GM12874 (cell line): ENCODE data around the gene DNM3.

Experiments used
- TF ChIP-seq, protein P1 (sequence below): IDR thresholded peaks from 2 replicates; pipeline ENCODE4 v1.5.1; 2011; ENCODE audit warnings: low read depth, mild to moderate bottlenecking, control low read depth, low read length, moderate library complexity; ENCODE audit not compliant: insufficient read depth

The DNM3 gene

DNA sequence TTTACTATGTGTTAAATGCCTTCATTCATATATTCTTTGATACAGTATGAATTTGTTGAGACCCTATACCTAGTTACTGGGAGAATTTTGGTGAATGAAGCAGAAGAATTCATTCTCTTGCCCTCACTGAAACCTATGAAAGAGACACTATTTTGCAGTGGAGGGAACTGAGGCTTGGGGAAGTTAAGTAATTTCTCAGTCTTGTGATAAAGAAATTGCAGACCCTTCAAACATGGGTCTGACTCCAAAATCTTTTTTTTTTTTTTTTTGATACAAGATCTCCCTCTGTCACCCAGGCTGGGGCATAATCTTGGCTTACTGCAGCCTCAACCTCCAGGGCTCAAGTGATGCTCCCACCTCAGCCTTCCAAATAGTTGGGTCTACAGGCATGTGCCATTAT is 132.1 kb downstream of the DNM3 start:
- TF ChIP-seq, protein P1, sequence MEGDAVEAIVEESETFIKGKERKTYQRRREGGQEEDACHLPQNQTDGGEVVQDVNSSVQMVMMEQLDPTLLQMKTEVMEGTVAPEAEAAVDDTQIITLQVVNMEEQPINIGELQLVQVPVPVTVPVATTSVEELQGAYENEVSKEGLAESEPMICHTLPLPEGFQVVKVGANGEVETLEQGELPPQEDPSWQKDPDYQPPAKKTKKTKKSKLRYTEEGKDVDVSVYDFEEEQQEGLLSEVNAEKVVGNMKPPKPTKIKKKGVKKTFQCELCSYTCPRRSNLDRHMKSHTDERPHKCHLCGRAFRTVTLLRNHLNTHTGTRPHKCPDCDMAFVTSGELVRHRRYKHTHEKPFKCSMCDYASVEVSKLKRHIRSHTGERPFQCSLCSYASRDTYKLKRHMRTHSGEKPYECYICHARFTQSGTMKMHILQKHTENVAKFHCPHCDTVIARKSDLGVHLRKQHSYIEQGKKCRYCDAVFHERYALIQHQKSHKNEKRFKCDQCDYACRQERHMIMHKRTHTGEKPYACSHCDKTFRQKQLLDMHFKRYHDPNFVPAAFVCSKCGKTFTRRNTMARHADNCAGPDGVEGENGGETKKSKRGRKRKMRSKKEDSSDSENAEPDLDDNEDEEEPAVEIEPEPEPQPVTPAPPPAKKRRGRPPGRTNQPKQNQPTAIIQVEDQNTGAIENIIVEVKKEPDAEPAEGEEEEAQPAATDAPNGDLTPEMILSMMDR, result no peak

GRCh38 chr1:171981303-171981702 is 140.0 kb downstream of the DNM3 start:
- TF ChIP-seq, protein P1, result no peak

DNA sequence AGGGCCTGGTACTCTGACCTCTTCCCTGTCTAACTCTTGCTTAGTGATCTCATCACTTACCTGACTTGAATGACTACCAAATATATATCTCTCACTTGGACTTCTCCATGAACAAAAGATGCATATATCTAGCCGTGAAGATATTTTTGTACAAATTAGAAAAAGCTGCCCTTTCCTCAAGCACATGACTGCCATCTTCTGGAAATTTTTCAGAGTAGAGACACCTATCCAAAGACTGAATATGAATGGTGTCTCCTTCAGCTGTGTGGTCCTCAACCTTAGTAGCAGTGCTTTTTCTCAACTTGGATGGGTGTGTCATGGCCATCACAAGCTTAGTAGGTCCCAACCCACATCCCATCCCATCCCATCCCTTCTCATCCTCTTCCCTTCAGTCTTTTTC is 142.3 kb downstream of the DNM3 start:
- TF ChIP-seq, protein P1, result no peak

DNA sequence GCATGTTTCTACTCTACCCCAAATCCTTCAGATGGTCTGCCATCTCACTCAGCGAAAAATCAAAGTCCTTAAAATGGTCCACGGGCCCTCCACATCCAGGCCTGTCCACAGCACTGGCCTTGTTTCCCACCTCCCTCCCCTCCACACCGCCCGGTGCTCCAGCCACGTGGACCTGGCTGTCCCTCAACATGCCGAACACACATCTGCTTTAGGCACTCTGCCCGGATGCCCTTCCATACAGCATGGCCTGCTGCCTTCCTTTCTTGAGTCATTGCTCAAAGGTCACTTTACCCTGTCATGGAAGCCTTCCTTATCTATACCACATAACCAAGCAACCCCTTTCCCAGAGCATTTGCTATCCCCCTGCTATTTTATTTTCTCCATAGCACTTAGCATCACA is 143.0 kb downstream of the DNM3 start:
- TF ChIP-seq, protein P1, result no peak

- TF ChIP-seq, protein P1, result peak; percentile 64
Measured at GRCh38 chr1:171984850-171985485, 143.7 kb downstream of the DNM3 start.

DNA sequence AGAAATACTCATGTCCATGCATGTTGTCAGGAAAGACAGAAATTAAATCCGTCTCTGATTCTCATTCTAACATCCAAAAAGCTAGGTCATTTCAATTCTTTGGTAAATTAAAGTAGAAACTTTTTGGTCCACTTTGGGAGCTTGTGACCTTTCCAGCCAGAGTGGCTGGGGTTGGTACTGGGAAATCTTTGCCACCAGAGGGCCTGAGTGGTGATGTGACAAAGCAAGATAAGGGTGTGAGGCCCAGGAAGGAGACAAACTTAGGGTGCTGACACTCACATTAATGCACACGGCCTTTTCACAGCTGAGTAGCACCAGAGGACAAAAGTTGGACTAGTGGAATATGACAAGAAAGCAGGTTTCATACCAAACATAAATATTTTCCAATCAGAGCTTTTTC is 144.3 kb downstream of the DNM3 start:
- TF ChIP-seq, protein P1, result peak; percentile 37

- TF ChIP-seq, protein P1, result no peak
Measured at GRCh38 chr1:171988243-171988885, 147.1 kb downstream of the DNM3 start.
